Osteoblast (primary cell): Measurements from ENCODE around the gene RASD1. TPM values are rescaled to one million over a fixed set of nuclear protein-coding genes. Genes with fewer than 3 reads are reported as not detected.

Source experiments
- DNase-seq: peaks from one replicate; pipeline ENCODE4 v3.0.0; 2011; ENCODE audit warnings: low spot score, mixed read lengths; ENCODE audit not compliant: insufficient read length; ENCODE audit errors: missing footprints
- H2AFZ ChIP-seq: 2 replicates; pipeline ENCODE4 v1.6.0; 2011; ENCODE audit warnings: mild to moderate bottlenecking, low read length
- H3K27ac ChIP-seq: 2 replicates; pipeline ENCODE4 v1.5.1; 2011; ENCODE audit warnings: mild to moderate bottlenecking, low read depth, low read length, moderate library complexity
- H3K27me3 ChIP-seq: 2 replicates; pipeline ENCODE4 v1.6.0; 2012; ENCODE audit warnings: mild to moderate bottlenecking, control low read depth, inconsistent platforms, low read length, moderate library complexity; ENCODE audit not compliant: insufficient read depth
- H3K36me3 ChIP-seq: 2 replicates; pipeline ENCODE4 v1.5.1; 2011; ENCODE audit warnings: mild to moderate bottlenecking, low read length, control low read depth, moderate library complexity; ENCODE audit not compliant: insufficient read depth
- H3K4me1 ChIP-seq: 2 replicates; pipeline ENCODE4 v1.5.1; 2011; ENCODE audit warnings: mild to moderate bottlenecking, low read length, control low read depth, moderate library complexity; ENCODE audit not compliant: insufficient read depth
- H3K4me2 ChIP-seq: 2 replicates; pipeline ENCODE4 v1.6.0; 2011; ENCODE audit warnings: mild to moderate bottlenecking, low read length; ENCODE audit not compliant: insufficient read depth
- H3K4me3 ChIP-seq: fragments of 200-600 bp; sonication (generic); 3 replicates; pipeline ENCODE4 v1.5.1; 2012; ENCODE audit warnings: mild to moderate bottlenecking, low read length, inconsistent platforms; ENCODE audit not compliant: insufficient read depth
- H3K79me2 ChIP-seq: 2 replicates; pipeline ENCODE4 v1.6.0; 2012; ENCODE audit warnings: mild to moderate bottlenecking, low read length, control low read depth, inconsistent platforms; ENCODE audit not compliant: insufficient read depth
- H3K9me3 ChIP-seq: 2 replicates; pipeline ENCODE4 v1.5.1; 2011; ENCODE audit warnings: low read depth, low read length, control low read depth
- H4K20me1 ChIP-seq: 2 replicates; pipeline ENCODE4 v1.6.0; 2012; ENCODE audit warnings: mild to moderate bottlenecking, low read length, control low read depth; ENCODE audit not compliant: insufficient read depth
- CTCF ChIP-seq: IDR thresholded peaks from 2 replicates; pipeline ENCODE4 v1.5.1; 2011; ENCODE audit warnings: mild to moderate bottlenecking, low read depth, low read length, moderate library complexity; ENCODE audit errors: extremely low read depth
- total RNA-seq: library from RNA; depleted of rRNA; stranded (reverse); fragments of >200 nt; gene quantifications from 2 replicates; pipeline ENCODE4 v1.2.3, GENCODE V29; 2012

Gene RASD1
- total RNA-seq, 1 donor = 13.8 TPM

GRCh38 chr17:17520599-17521232 lies 24.5 kb upstream of the RASD1 start:
- no peak overlapping the region for H3K27ac ChIP-seq
- no peaks in the 10 kb centered on the region for H3K36me3 ChIP-seq
- H2AFZ ChIP-seq = no peak overlapping the region
- H3K27me3 ChIP-seq = no peaks in the 10 kb centered on the region
- H3K4me2 ChIP-seq = no peak overlapping the region
- no peaks in the 10 kb centered on the region for H4K20me1 ChIP-seq
- no peaks in the 10 kb centered on the region for H3K79me2 ChIP-seq
- no peak for TF ChIP-seq CTCF
- H3K4me1 ChIP-seq = peaks cover 12% of the 10 kb centered on the region
- no peak overlapping the region for H3K4me3 ChIP-seq
- no peaks in the 10 kb centered on the region for H3K9me3 ChIP-seq
- peak; percentile 10 for DNase-seq

GRCh38 chr17:17519886-17520285 lies 23.7 kb upstream of the RASD1 start:
- TF ChIP-seq CTCF = no peak
- no peak overlapping the region for H3K27ac ChIP-seq
- peaks cover 20% of the 10 kb centered on the region for H3K4me1 ChIP-seq
- no peak overlapping the region for H2AFZ ChIP-seq
- no peak for DNase-seq
- no peak overlapping the region for H3K4me3 ChIP-seq
- no peaks in the 10 kb centered on the region for H3K79me2 ChIP-seq
- H3K36me3 ChIP-seq = no peaks in the 10 kb centered on the region
- no peaks in the 10 kb centered on the region for H3K27me3 ChIP-seq
- H3K4me2 ChIP-seq = no peak overlapping the region
- H3K9me3 ChIP-seq = no peaks in the 10 kb centered on the region
- H4K20me1 ChIP-seq = no peaks in the 10 kb centered on the region

GRCh38 chr17:17518951-17519350 lies 22.8 kb upstream of the RASD1 start:
- Histone ChIP-seq H3K4me2 (no peak overlapping the region), H3K4me1 (peaks cover 26% of the 10 kb centered on the region), H3K36me3 (no peaks in the 10 kb centered on the region), H2AFZ (no peak overlapping the region), H3K9me3 (no peaks in the 10 kb centered on the region), H3K4me3 (no peak overlapping the region), H3K79me2 (no peaks in the 10 kb centered on the region), H4K20me1 (no peaks in the 10 kb centered on the region), H3K27me3 (no peaks in the 10 kb centered on the region), H3K27ac (no peak overlapping the region)
- no peak for TF ChIP-seq CTCF
- peak; percentile 35 for DNase-seq

GRCh38 chr17:17518014-17518413 lies 21.8 kb upstream of the RASD1 start:
- Histone ChIP-seq H3K4me1 (peaks cover 27% of the 10 kb centered on the region), H3K9me3 (no peaks in the 10 kb centered on the region), H3K4me2 (no peak overlapping the region), H3K79me2 (no peaks in the 10 kb centered on the region), H4K20me1 (no peaks in the 10 kb centered on the region), H3K27ac (no peak overlapping the region), H2AFZ (no peak overlapping the region), H3K36me3 (no peaks in the 10 kb centered on the region), H3K4me3 (no peak overlapping the region), H3K27me3 (no peaks in the 10 kb centered on the region)
- no peak for TF ChIP-seq CTCF
- peak; percentile 48 for DNase-seq
